GM18526 (cell line): ENCODE results near the gene ARID3B.
A peak's percentile ranks its signal among the peaks of the same experiment; 100 is the strongest.

Experiments
- POLR2A ChIP-seq: IDR thresholded peaks from 3 replicates; pipeline ENCODE4 v1.6.1; 2011; ENCODE audit not compliant: insufficient read length; ENCODE audit errors: extremely low read depth

The ARID3B gene

DNA sequence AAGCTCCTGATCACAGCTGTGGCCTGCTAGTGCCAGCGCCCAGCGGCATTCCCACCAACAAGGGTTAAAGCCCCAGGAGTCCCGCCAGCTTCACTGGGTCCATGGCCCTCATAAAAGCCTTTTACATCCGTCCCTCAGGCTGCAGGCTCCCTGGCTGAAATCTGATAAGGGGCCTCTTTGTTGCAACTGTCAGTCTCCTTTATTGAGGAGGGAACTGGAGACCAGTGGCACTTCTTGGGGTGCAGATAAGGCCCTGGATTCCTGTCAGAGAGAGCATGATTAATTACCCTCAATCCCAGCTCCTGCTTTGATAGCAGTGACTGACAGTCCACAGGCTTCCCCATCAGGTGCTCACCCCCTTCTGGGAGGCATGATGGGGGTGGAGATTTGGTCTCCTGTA lies 43.8 kb downstream of the ARID3B start:
- no peak for TF ChIP-seq POLR2A

DNA sequence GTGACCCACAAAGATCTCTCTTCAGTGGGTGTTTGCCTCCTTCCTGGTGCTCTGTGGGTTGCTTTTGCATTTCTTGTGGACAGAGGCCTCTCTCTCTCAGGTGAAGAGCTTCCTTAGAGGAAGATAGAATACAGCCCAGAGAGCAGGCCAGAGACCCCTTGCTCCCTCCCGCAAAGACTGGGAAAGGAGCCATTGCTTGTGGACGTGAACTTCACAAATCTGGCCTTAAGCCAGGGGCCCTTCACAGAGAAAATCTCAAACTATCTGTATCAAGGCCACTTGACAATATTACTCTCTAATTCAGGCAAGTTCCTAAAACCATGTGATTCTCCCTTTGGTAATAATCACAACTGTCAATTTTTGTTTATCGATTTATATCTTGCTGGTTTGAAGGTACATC lies 44.2 kb downstream of the ARID3B start:
- TF ChIP-seq POLR2A = no peak

DNA sequence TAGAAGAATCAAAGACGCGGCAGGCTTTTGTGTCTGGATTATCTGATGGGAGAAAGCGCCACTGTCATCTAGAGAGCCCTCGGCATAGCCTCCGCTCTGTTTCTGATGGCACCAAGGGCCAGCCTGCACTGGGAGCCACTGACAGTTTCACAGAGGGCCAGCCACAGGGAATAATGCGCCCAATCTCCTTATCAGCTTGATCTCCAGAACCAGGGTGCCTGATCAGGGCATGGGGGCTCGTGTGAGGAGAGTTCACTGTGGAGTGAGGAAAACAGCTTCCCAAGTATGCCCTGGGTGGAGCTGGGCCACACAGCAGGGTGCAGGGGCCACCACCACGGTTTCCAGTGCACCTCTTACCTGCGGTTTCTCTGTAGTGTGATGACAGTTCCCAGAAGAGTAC lies 44.8 kb downstream of the ARID3B start:
- TF ChIP-seq POLR2A = no peak

DNA sequence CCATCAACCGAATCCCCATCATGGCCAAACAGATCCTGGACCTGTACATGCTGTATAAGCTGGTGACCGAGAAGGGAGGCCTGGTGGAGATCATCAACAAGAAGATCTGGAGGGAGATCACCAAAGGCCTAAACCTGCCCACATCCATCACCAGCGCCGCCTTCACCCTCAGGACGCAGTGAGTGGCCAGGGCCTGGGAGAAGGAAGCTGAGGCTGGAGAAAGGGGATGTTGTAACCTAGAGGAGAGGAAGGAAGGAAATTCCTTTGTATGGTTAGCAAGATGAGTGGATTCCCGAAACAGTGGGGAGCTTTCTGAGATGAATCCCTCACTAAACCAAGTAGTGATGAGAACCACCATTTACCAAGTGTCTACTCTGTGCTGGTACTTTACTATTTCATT lies 48.8 kb downstream of the ARID3B start:
- TF ChIP-seq POLR2A = no peak

DNA sequence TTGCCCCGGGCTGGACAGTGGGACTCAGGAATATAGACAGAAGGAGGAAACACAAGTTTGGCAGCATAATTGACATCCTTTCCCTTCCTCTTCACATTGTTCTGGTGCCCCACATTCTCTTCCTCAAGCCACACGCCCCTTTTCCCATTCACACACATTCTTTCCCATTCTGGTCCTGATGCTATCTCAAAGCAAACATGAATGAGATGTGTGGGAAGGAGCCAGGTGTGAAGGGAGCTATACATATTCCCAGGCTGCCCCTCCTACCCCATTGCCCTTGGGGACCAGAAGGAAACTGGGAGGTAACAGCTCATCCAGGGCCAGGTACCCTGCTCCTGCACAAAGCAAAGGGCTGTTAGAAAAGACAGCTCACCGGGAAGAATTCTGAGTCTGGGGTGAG lies 51.2 kb downstream of the ARID3B start:
- TF ChIP-seq POLR2A = no peak

DNA sequence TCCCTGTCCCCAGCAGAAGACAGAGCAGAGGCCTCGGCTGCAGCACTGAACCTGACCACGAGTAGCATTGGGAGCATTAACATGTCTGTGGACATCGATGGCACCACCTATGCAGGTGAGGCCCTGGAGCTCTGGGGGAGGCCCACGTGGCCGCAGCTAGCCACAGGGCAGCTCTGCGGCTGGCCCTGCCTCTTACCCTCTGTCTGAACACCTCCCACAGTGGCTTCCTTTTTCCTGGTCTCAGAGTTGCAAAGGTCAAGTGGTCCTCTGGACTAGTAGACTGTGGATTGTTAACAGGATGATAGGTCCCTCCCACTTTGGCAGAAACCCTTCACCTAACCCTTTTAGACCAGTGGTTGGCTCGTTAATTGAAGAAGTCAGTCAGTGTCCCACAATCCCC lies 52.1 kb downstream of the ARID3B start:
- no peak for TF ChIP-seq POLR2A

DNA sequence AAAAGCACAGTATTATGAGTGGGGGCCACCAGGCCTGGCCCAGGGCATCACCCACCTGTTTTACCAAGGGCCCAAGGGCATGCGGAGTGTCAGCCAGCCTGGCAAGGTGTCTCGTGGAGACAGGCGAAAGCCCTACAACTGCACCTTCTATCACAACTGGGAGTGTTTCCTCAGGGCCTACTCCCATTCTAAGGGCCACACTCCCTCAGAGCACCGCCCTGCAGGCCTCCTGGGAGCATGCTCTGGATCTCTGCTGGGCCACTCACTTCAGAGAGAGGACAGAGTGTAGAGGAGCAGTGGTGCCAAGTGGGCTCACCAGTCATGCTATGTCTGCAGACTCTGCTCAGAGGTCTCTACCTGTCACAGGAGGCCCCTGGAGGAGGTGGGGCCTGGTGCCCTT lies 53.4 kb downstream of the ARID3B start:
- no peak for TF ChIP-seq POLR2A

DNA sequence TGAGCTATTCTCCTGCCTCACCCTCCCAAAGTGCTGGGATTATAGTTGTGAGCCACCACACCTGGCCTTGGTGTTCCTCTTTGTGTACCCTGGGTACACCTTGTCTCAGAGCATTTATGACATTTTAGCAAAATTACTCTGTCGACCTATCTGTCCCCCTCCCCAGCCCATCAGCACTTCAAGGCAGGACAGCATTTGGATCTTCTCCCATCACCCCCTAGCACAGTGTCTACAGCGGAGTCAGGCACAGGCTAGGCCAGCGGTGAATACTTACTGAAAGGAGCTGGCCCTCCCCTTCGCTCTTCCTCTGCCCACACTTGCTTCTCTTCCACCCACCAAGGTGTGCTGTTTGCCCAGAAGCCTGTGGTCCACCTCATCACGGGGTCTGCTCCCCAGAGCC lies 54.3 kb downstream of the ARID3B start:
- no peak for TF ChIP-seq POLR2A

DNA sequence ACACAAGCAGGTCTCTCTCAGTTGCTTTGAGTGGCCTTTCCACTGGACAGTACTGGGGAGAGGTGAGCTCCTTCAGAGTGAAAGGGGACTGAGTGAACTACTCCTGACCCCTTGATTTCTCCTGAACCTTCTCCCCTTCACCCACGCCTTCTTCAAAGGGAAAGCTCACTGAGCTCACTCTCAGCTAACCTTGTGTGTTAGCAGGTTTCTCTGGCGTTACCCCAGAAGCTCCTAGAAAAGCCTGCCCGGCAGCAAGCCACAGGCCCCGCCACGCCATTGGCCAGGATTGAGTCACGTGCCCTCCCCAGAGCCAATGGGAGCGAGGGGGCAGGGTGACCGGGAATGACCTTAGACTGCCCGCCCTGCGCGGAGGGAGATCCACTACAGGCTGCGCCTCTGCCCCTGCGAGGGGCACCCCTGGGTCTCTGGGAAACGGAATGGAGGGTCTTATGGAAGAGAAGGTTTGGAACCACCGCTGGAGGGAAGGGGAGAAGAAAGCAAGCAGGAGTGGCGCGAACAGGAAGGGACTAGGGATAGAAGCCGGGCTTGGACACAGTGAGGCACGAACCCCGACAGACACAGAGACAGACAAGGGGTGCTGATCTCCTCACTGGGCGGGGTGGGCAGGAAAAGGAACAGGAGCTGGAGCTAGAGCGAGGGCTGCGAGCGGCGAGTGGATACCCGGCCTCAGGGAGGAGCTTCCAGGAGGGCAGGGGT lies 57.3 kb downstream of the ARID3B start:
- peak; percentile 45 for TF ChIP-seq POLR2A

DNA sequence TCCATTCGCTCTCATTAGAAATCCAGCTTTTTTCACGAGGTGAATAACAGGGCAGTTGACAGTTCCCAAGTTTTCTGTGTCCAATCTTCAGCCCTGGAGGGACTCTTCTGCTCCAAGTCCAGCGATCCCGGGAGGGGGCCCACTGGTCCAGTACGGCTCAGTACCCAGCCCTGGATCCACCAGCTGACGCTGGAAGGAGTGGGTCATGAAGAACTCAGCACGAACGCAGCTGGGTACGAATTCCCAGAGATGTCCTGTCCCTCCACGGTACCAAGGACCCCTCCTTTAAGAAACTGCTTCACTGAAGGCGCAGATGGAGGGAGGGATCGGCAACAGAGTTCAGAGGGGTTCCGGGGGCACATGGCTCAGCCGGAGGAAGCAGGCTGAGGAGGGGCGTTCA lies 58.1 kb downstream of the ARID3B start:
- TF ChIP-seq POLR2A = no peak

DNA sequence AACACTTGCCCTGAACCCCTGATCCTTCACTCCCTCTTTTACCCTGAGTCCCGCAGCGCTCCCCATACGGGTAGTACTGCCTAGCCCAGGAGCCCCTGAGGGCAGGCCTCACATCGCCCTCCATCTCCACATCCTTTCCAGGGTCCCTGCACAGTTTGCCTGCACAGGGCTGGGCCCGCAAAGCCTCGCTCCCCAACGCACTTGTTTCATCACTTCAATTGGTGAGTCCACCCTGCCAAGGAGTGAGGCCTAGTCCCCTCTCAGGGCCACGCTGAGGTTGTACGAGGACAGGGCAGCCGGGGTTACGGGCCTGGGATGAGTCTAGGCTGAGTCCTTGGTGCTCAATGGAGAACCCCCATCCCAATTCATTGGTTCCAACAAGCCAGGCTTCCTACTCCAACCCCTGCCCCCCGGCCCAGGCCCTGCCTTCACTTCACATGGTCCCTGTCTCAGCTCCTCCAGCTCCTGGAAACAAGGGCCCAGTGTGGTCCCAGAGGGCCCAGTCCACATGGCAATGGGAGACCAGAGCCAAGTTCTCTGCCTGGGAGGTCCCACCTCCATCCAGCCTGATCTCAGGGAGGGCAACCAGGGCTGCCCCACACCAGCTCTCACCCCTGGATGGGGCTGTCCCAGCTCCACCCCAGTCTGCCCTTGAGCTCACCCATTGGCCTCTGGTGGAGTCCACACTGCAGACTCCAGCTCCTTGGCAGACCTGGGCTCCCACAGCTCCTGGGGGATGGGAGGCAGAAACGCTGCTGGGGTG lies 62.2 kb downstream of the ARID3B start:
- TF ChIP-seq POLR2A = no peak

DNA sequence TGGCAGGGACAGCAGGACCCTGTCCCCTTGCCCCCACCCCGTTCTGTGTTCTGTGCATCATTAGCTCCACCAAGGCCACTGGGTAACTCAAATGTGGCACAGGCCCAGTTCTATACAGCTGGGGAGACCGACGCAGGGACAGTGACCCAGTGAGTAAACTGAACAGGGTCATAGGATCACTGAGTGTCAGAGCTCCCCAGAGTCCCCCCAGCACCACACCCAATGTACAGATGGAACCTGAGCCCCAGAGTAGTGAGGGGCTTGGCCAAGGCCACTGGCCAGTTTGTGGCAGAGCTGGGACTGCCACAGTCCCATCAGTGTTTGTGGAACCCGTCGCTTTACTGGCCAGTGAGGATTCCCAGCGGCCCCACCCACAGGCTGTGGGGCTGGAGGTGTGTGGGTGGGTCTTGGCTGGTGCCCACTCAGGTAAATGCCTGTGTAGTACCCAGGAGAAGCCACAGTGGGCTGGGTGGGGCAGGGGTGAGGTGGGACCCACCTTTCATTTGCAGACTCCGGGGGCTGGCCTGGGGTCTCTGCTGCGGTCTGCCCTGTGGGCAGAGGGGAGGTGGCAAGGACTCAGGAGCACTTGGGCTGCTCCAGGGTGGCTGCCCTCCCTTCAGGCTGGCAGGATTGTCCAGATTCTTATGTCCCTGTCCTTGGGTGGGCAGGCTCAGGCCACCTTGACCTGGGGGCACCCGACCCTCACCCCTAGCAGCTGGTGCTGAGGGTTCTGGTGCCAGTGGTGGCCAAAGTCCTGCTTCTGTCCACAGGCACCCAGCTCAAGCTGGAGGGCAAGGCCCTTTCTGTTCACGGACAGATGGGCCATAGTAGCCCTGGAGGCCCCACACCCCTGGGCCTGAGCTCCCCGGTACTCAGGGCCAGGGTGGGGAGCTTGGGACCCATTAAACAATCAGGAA lies 63.0 kb downstream of the ARID3B start:
- TF ChIP-seq POLR2A = no peak

DNA sequence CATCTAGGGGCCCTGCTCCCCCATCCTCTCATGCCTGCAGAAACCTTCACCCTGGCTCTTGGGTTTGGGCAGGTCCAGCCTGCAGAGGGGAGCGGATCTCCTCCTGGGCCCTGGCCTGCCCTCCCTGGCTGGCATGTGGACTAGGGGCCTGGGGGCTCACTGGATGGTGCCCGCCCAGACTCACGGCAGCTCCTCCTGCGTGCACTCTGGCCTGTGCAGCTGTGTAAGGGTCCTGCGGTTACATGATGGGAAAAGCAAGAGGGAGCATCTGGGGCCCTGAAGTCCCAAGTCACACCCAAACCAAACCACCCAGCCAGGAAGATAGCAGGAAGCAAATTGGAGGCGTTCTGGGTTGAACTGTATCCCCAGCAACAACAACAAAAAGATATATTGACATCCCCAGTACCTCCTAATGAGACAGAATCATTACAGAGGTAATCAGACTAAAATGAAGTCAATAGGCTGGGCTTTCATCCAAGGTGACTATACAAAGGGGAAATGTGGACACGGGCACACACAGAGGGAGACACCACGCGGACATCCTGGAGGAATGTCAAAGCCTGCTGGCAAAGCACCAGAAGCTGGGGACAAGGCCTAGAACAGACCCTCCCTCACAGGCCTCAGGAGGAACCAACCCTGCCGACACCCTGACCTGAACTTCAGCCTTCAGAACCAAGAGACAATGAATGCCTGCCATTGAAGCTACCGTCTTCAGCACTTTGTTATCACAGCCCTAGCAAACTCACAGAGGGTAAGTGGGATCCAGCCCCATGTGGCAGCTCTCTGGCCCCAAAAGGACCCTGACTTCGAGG lies 64.2 kb downstream of the ARID3B start:
- no peak for TF ChIP-seq POLR2A

DNA sequence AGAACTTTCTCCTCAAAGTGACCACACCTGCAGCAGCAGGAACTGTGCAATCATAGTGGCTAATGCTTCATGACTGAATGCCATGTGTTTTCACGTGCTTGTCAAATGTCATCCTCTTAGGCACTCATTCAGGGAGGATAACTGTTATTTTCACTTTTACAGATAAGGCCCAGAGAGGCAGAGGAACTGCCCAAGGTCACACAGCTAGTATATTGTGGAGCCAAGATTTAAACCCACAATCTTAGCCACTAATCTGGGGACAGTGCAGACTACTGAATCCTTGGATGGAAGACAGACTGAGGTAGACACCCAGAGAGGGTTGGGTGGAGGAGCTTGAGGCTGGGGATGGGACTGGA lies 64.8 kb downstream of the ARID3B start:
- TF ChIP-seq POLR2A = no peak

DNA sequence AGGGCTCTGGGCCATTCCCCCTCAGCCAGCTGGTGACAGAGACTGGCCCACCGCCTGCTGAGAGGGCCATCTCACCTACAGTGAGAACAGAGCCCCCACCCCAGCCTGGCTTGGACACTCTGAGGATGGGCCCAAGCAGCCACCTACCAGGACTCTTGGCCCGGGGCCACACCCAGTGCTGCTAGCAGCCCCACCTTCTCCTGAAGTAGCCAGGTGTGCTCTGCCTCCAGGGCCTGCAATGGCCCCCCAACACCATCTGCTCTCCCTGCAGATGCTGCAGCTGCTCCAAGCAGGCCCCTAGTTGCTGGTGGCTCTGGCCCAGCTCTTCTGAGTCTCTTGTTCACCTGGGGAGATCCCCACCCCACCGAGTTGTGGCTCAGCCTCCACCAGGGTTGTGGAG lies 67.8 kb downstream of the ARID3B start:
- TF ChIP-seq POLR2A = no peak
